Heart right ventricle (tissue), 16 donors: Measurements from ENCODE around the gene TMEM161A. TPM values are rescaled to one million over a fixed set of nuclear protein-coding genes. Genes with fewer than 3 reads are reported as not detected.
"Not testable (repeated sequence)": the region's sequence is repeated elsewhere in the genome, so short reads cannot be mapped to it uniquely, and the experiment has no call there.

Experiments used
- ATAC-seq, 8 donors: fragments of 200-7000 bp; cut with Tn5 transposase; one replicate each; pipeline ENCODE4 v1.9.1; 2020; ENCODE audit warnings: mild to moderate bottlenecking in 8 of 8, moderate library complexity in 8 of 8, moderate number of reproducible peaks in 1 of 8
- DNase-seq, 2 donors: peaks; one replicate each; pipeline ENCODE4 v3.0.0-alpha.2; 2020
- H3K27ac ChIP-seq, 10 donors: fragments of 200-600 bp; sonication (generic) in 2 of 10; one replicate each; pipeline versions ENCODE4 v1.5.0 to v1.8.0; 2020 to 2022; ENCODE audit warnings: mild to moderate bottlenecking in 3 of 10
- H3K27me3 ChIP-seq, 7 donors: fragments of 200-600 bp; one replicate each; pipeline ENCODE4 v1.8.0; 2021 to 2022; ENCODE audit warnings: mild to moderate bottlenecking in 2 of 7
- H3K36me3 ChIP-seq, 9 donors: fragments of 200-600 bp; sonication (generic) in 1 of 9; one replicate each; pipeline versions ENCODE4 v1.5.0 to v1.8.0; 2020 to 2022; ENCODE audit warnings: mild to moderate bottlenecking in 2 of 9
- H3K4me1 ChIP-seq, 9 donors: fragments of 200-600 bp; sonication (generic) in 1 of 9; one replicate each; pipeline versions ENCODE4 v1.5.0 to v1.8.0; 2020 to 2022; ENCODE audit warnings: mild to moderate bottlenecking in 4 of 9
- H3K4me3 ChIP-seq, 10 donors: fragments of 200-600 bp; sonication (generic) in 2 of 10; one replicate each; pipeline versions ENCODE4 v1.5.0 to v1.8.0; 2020 to 2022; ENCODE audit warnings: mild to moderate bottlenecking in 7 of 10, moderate library complexity in 2 of 10
- H3K9me3 ChIP-seq, 11 donors: fragments of 200-600 bp in 10 of 11; sonication (generic) in 2 of 11; one replicate each; pipeline versions ENCODE4 v1.5.0 to v1.8.0; 2013 to 2022; ENCODE audit warnings: mild to moderate bottlenecking in 2 of 11, control low read depth in 1 of 11, moderate library complexity in 1 of 11
- CTCF ChIP-seq, 9 donors: fragments of 200-600 bp; sonication (generic) in 2 of 9; IDR thresholded peaks; one replicate each; pipeline versions ENCODE4 v1.5.0 to v1.8.0; 2021 to 2022; ENCODE audit warnings: antibody characterized with exemption in 9 of 9, mild to moderate bottlenecking in 5 of 9, moderate library complexity in 1 of 9
- WGBS, 2 donors: extraction: QIAGEN DNeasy Blood & Tissue Kit; methylation state at CpG; one replicate each; pipeline ENCODE4 v1.1.7; 2013; ENCODE audit warnings: inconsistent platforms in 1 of 2; 5-methylcytosine and 5-hydroxymethylcytosine counted together
- intact Hi-C, 10 donors: fragments of 100-400 bp; cut with DNase I; formaldehyde crosslinking; loops; one replicate each; pipeline versions ENCODE4 v1.11.1 to v1.14.2; 2022
- polyA plus RNA-seq, 2 donors: library from polyadenylated mRNA; stranded (reverse); fragments of 200-250 nt; gene quantifications; one replicate each; pipeline ENCODE4 v1.2.3, GENCODE V29; 2013
- total RNA-seq, 10 donors: library from RNA; stranded (reverse); fragmentation: NEBNext Ultra II Directional in 3 of 10; extraction: Animal tissue kit (Norgen Biotek cat#: 25700) in 3 of 10; gene quantifications; one replicate each; pipeline versions ENCODE4 v1.2.1 to v1.2.4, GENCODE V29; 2021 to 2023
- donor health status: Arrhythmogenic right ventricular cardiomyopathy.
- donor health status: ischemic (EF 13 %, LVEDD 7.1; RV severe dilation, severe dysfunction).
- donor health status: healthy with polysubstance abuse.
- donor health status: DM: no; HTN: yes; CAD: no.
- donor health status: DM: no; HTN: no; CAD: no.
- donor health status: ischemic (EF 25% LVEDD 6.9; RV normal size, moderate dysfunction).
- donor health status: ischemic (EF 25% LVEDD 5.7; RV mildly dilated, moderate dysfunction).
- donor health status: healthy.
- donor health status: DM: yes; HTN: yes; CAD: no.
- donor health status: Ischemic cardiomyopathy.
- donor health status: ischemic (EF 35%, LVEDD 5.7; RV mildly dilated, moderate dysfunction).
- donor health status: nonischemic (EF 11% LVEDD 7.7; RV severe dilation, severe dysfunction).
- donor health status: DM: yes; HTN: yes; CAD: no.
- donor health status: PGD.
- donor health status: ischemic (EF 29% LVEDD 5.4; RV normal size, mild dysfunction).
- donor health status: nonischemic (EF 23%, LVEDD 6.1; RV moderate dilation, normal function).

Gene TMEM161A
- total and polyA plus RNA-seq, 12 donors, result 11.4 to 27.9 (median 22.1) TPM

- peak in 1 of 8 donors; percentile 8 for ATAC-seq
- H3K27ac ChIP-seq, result peak overlapping the region in 1 of 10 donors; percentile 31
- TF ChIP-seq CTCF (IDR thresholded peaks at IDR 0.05), result no peak
- intact Hi-C loops, result loop anchor here in 1 of 10 donors (10.0 kb wide), 1 partner anchor 55 kb away; no protein-coding TSS in a partner anchor
- peaks cover 0 to 12% (median 0%) of the 10 kb centered on the region in 9 donors for H3K36me3 ChIP-seq
- no peak for DNase-seq
- no peaks in the 10 kb centered on the region for H3K27me3 ChIP-seq
- no peaks in the 10 kb centered on the region for H3K9me3 ChIP-seq
- H3K4me3 ChIP-seq, result no peak overlapping the region
- H3K4me1 ChIP-seq, result peaks cover 0 to 24% (median 0%) of the 10 kb centered on the region in 9 donors
- 74 to 82% methylated on average over 9 of the region's 9 CpGs for WGBS, 2 donors
Measured at GRCh38 chr19:19109601-19110000, 28.7 kb downstream of the TMEM161A start.

GRCh38 chr19:19107654-19108053 is 30.6 kb downstream of the TMEM161A start:
- H3K4me1 ChIP-seq, result peaks cover 0 to 24% (median 0%) of the 10 kb centered on the region in 9 donors
- TF ChIP-seq CTCF (IDR thresholded peaks at IDR 0.05), result no peak
- H3K9me3 ChIP-seq, result no peaks in the 10 kb centered on the region
- no peak for ATAC-seq
- H3K27me3 ChIP-seq, result no peaks in the 10 kb centered on the region
- H3K4me3 ChIP-seq, result no peak overlapping the region
- no peak for DNase-seq
- no peak overlapping the region for H3K27ac ChIP-seq
- H3K36me3 ChIP-seq, result peaks cover 0 to 12% (median 0%) of the 10 kb centered on the region in 9 donors
- intact Hi-C loops, result loop anchor here in 1 of 10 donors (10.0 kb wide), 1 partner anchor 53 kb away; no protein-coding TSS in a partner anchor
- 86 to 87% methylated on average over 11 of the region's 11 CpGs for WGBS, 2 donors

DNA sequence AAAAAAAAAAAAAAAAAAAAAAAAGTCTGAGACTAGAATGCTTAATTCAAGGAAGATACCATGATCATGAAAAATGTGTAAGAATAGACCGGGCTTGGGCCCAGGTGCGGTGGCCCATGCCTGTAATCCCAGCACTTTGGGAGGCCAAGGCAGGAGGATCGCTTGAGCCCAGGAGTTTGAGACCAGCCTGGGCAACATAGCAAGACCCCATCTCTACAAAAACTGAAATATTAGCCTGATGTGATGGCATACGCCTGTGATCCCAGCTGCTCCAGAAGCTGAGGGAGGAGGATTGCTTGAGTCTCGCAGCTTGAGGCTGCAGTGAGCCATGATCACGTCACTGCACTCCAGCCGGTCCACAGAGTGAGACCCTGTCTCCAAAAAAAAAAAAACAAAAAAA is 31.3 kb downstream of the TMEM161A start:
- peaks cover 0 to 15% (median 0%) of the 10 kb centered on the region in 9 donors for H3K36me3 ChIP-seq
- not testable (repeated sequence) for H3K27me3 ChIP-seq, DNase-seq, H3K4me3 ChIP-seq, H3K9me3 ChIP-seq, H3K27ac ChIP-seq, ATAC-seq
- 98% methylated on average over 7 of the region's 7 CpGs for WGBS, 2 donors
- intact Hi-C loops, result loop anchor here in 1 of 10 donors (10.0 kb wide), 1 partner anchor 52 kb away; no protein-coding TSS in a partner anchor
- peaks cover 0 to 24% (median 0%) of the 10 kb centered on the region in 9 donors for H3K4me1 ChIP-seq

GRCh38 chr19:19106056-19106551 is 32.2 kb downstream of the TMEM161A start:
- intact Hi-C loops, result loop anchor here in 1 of 10 donors (10.0 kb wide), 1 partner anchor 51 kb away; no protein-coding TSS in a partner anchor
- H3K27ac ChIP-seq, result peak overlapping the region in 1 of 10 donors; percentile 44
- ATAC-seq, result peak in 7 of 8 donors; percentile 20 to 47 (median 31)
- peak overlapping the region in 8 of 10 donors; percentile 21 to 45 (median 42) for H3K4me3 ChIP-seq
- WGBS, 2 donors, result 39 to 54% methylated on average over 25 of the region's 25 CpGs
- no peaks in the 10 kb centered on the region for H3K27me3 ChIP-seq
- no peak for DNase-seq
- H3K9me3 ChIP-seq, result no peaks in the 10 kb centered on the region
- no peak for TF ChIP-seq CTCF (IDR thresholded peaks at IDR 0.05)
- peaks cover 0 to 21% (median 0%) of the 10 kb centered on the region in 9 donors for H3K36me3 ChIP-seq
- peaks cover 0 to 24% (median 0%) of the 10 kb centered on the region in 9 donors for H3K4me1 ChIP-seq
